Heart right ventricle (tissue), 16 donors: Measurements from ENCODE around the gene RGS6. TPM values are rescaled to one million over a fixed set of nuclear protein-coding genes. Genes with fewer than 3 reads are reported as not detected.

Experiments
- ATAC-seq, 8 donors: fragments of 200-7000 bp; cut with Tn5 transposase; one replicate each; pipeline ENCODE4 v1.9.1; 2020; ENCODE audit warnings: mild to moderate bottlenecking in 8 of 8, moderate library complexity in 8 of 8, moderate number of reproducible peaks in 1 of 8
- DNase-seq, 2 donors: peaks; one replicate each; pipeline ENCODE4 v3.0.0-alpha.2; 2020
- H3K27ac ChIP-seq, 10 donors: fragments of 200-600 bp; sonication (generic) in 2 of 10; one replicate each; pipeline versions ENCODE4 v1.5.0 to v1.8.0; 2020 to 2022; ENCODE audit warnings: mild to moderate bottlenecking in 3 of 10
- H3K27me3 ChIP-seq, 7 donors: fragments of 200-600 bp; one replicate each; pipeline ENCODE4 v1.8.0; 2021 to 2022; ENCODE audit warnings: mild to moderate bottlenecking in 2 of 7
- H3K36me3 ChIP-seq, 9 donors: fragments of 200-600 bp; sonication (generic) in 1 of 9; one replicate each; pipeline versions ENCODE4 v1.5.0 to v1.8.0; 2020 to 2022; ENCODE audit warnings: mild to moderate bottlenecking in 2 of 9
- H3K4me1 ChIP-seq, 9 donors: fragments of 200-600 bp; sonication (generic) in 1 of 9; one replicate each; pipeline versions ENCODE4 v1.5.0 to v1.8.0; 2020 to 2022; ENCODE audit warnings: mild to moderate bottlenecking in 4 of 9
- H3K4me3 ChIP-seq, 10 donors: fragments of 200-600 bp; sonication (generic) in 2 of 10; one replicate each; pipeline versions ENCODE4 v1.5.0 to v1.8.0; 2020 to 2022; ENCODE audit warnings: mild to moderate bottlenecking in 7 of 10, moderate library complexity in 2 of 10
- H3K9me3 ChIP-seq, 11 donors: fragments of 200-600 bp in 10 of 11; sonication (generic) in 2 of 11; one replicate each; pipeline versions ENCODE4 v1.5.0 to v1.8.0; 2013 to 2022; ENCODE audit warnings: mild to moderate bottlenecking in 2 of 11, control low read depth in 1 of 11, moderate library complexity in 1 of 11
- CTCF ChIP-seq, 9 donors: fragments of 200-600 bp; sonication (generic) in 2 of 9; IDR thresholded peaks; one replicate each; pipeline versions ENCODE4 v1.5.0 to v1.8.0; 2021 to 2022; ENCODE audit warnings: antibody characterized with exemption in 9 of 9, mild to moderate bottlenecking in 5 of 9, moderate library complexity in 1 of 9
- WGBS, 2 donors: extraction: QIAGEN DNeasy Blood & Tissue Kit; methylation state at CpG; one replicate each; pipeline ENCODE4 v1.1.7; 2013; ENCODE audit warnings: inconsistent platforms in 1 of 2; 5-methylcytosine and 5-hydroxymethylcytosine counted together
- intact Hi-C, 10 donors: fragments of 100-400 bp; cut with DNase I; formaldehyde crosslinking; loops; one replicate each; pipeline versions ENCODE4 v1.11.1 to v1.14.2; 2022
- polyA plus RNA-seq, 2 donors: library from polyadenylated mRNA; stranded (reverse); fragments of 200-250 nt; gene quantifications; one replicate each; pipeline ENCODE4 v1.2.3, GENCODE V29; 2013
- total RNA-seq, 10 donors: library from RNA; stranded (reverse); fragmentation: NEBNext Ultra II Directional in 3 of 10; extraction: Animal tissue kit (Norgen Biotek cat#: 25700) in 3 of 10; gene quantifications; one replicate each; pipeline versions ENCODE4 v1.2.1 to v1.2.4, GENCODE V29; 2021 to 2023
- donor health status: Arrhythmogenic right ventricular cardiomyopathy.
- donor health status: ischemic (EF 13 %, LVEDD 7.1; RV severe dilation, severe dysfunction).
- donor health status: healthy with polysubstance abuse.
- donor health status: DM: no; HTN: yes; CAD: no.
- donor health status: DM: no; HTN: no; CAD: no.
- donor health status: ischemic (EF 25% LVEDD 6.9; RV normal size, moderate dysfunction).
- donor health status: ischemic (EF 25% LVEDD 5.7; RV mildly dilated, moderate dysfunction).
- donor health status: healthy.
- donor health status: DM: yes; HTN: yes; CAD: no.
- donor health status: Ischemic cardiomyopathy.
- donor health status: ischemic (EF 35%, LVEDD 5.7; RV mildly dilated, moderate dysfunction).
- donor health status: nonischemic (EF 11% LVEDD 7.7; RV severe dilation, severe dysfunction).
- donor health status: DM: yes; HTN: yes; CAD: no.
- donor health status: PGD.
- donor health status: ischemic (EF 29% LVEDD 5.4; RV normal size, mild dysfunction).
- donor health status: nonischemic (EF 23%, LVEDD 6.1; RV moderate dilation, normal function).

Gene RGS6
- total and polyA plus RNA-seq, 12 donors = 1.2 to 31.9 (median 19.0) TPM

GRCh38 chr14:72084935-72085334 lies 152.7 kb downstream of the RGS6 start:
- no peak for TF ChIP-seq CTCF (IDR thresholded peaks at IDR 0.05)
- H3K27ac ChIP-seq = no peak overlapping the region
- whole genome bisulfite sequencing, 2 donors = 90 to 95% methylated on average over 8 of the region's 8 CpGs
- H3K36me3 ChIP-seq = no peaks in the 10 kb centered on the region
- H3K9me3 ChIP-seq = no peaks in the 10 kb centered on the region
- ATAC-seq (no peak), DNase-seq (no peak)
- no peaks in the 10 kb centered on the region for H3K27me3 ChIP-seq
- peaks cover 0 to 13% (median 0%) of the 10 kb centered on the region in 9 donors for H3K4me1 ChIP-seq
- no peak overlapping the region for H3K4me3 ChIP-seq
- intact Hi-C loops = loop anchor here in 1 of 10 donors (5.0 kb wide), 1 partner anchor 557 kb away; no protein-coding TSS in a partner anchor

- Histone ChIP-seq H3K4me3 (no peak overlapping the region), H3K9me3 (no peaks in the 10 kb centered on the region), H3K4me1 (peaks cover 0 to 13% (median 2%) of the 10 kb centered on the region in 9 donors), H3K27ac (no peak overlapping the region), H3K36me3 (no peaks in the 10 kb centered on the region), H3K27me3 (no peaks in the 10 kb centered on the region)
- intact Hi-C loops = no loop called here
- no peak for TF ChIP-seq CTCF (IDR thresholded peaks at IDR 0.05)
- DNase-seq (no peak), ATAC-seq (no peak)
- WGBS, 2 donors = 40 to 47% methylated on average over 4 of the region's 4 CpGs
Observed at GRCh38 chr14:72089625-72090024, 157.4 kb downstream of the RGS6 start.

- intact Hi-C loops = no loop called here
- Histone ChIP-seq H3K4me3 (no peak overlapping the region), H3K27ac (no peak overlapping the region), H3K4me1 (peaks cover 4 to 31% (median 15%) of the 10 kb centered on the region in 9 donors), H3K9me3 (no peaks in the 10 kb centered on the region), H3K36me3 (no peaks in the 10 kb centered on the region), H3K27me3 (no peaks in the 10 kb centered on the region)
- DNase-seq (no peak), ATAC-seq (no peak)
- WGBS, 2 donors = 78 to 89% methylated on average over 6 of the region's 6 CpGs
- no peak for TF ChIP-seq CTCF (IDR thresholded peaks at IDR 0.05)
Observed at GRCh38 chr14:72094844-72095582, 162.8 kb downstream of the RGS6 start.

GRCh38 chr14:72097173-72097783 lies 165.0 kb downstream of the RGS6 start:
- intact Hi-C loops = no loop called here
- Histone ChIP-seq H3K27me3 (no peaks in the 10 kb centered on the region), H3K4me1 (peaks cover 4 to 31% (median 15%) of the 10 kb centered on the region in 9 donors), H3K36me3 (no peaks in the 10 kb centered on the region), H3K27ac (peak overlapping the region in 1 of 10 donors; percentile 26), H3K4me3 (no peak overlapping the region), H3K9me3 (no peaks in the 10 kb centered on the region)
- WGBS, 2 donors = 48 to 60% methylated on average over 4 of the region's 4 CpGs
- ATAC-seq = peak in 4 of 8 donors; percentile 39 to 67 (median 50)
- no peak for DNase-seq
- no peak for TF ChIP-seq CTCF (IDR thresholded peaks at IDR 0.05)
